Stimulated activated CD4-positive, alpha-beta T cell treated with anti-CD3 and anti-CD28 coated beads, Interleukin-4, amount 100 ng/mL, for 48 hours (primary cell): Measurements from ENCODE around the gene KCNB1.
"Not testable (repeated sequence)": the region's sequence is repeated elsewhere in the genome, so short reads cannot be mapped to it uniquely, and the experiment has no call there.

ENCODE experiments used
- DNase-seq, 2 donors: peaks; one replicate each; pipeline ENCODE4 v3.0.0-alpha.2; 2020; ENCODE audit warnings: low read depth in 2 of 2

Gene KCNB1

DNA sequence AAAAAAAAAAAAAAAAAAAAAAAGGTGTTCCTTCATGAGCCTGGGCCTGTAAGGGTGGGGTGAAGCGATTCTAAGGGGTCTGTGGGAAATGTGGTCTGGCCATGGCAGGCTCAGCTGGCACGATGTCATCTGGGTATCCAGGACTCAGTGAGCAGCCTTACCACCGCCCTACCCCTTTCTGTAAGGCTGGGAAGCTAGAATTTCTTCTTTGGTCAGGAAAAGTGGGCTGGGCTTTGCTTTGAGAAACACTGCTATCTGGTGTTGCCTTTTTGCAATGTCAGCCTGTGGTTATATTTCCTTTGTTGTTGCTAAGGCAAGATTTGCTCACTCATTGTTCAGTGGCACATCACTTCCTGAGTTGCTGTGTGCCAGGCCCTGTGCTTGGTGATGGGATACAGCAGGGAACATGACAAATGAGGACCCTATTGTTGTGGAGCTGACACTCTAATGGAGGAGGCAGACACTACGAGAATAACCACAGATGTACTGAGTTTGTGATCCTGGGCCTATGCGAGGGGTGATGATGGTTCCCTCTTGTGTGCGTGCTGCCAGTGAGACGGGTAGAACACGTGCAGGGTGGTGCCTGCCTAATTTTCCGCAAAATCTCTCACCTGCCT, 158.7 kb downstream of the KCNB1 start:
- no peak for DNase-seq

DNA sequence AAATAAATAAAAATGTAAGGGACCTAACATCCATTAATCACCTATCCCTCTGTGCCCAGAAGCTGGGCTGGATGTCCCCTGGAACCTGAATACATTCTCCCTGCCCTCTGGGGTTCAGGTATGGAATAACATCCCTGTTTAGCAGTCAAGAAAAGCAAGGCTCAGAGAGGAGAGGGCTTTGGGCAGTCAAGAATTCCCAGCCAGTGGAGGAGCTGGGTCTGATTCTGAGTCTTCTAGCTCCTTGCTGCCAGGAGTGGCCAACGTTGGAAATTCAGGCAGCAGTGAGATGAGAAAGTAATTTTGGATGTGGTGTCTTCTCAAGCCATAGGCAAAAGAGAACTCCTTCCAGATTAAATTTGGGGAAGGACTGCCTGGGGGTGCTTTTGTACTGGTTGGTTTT, 162.0 kb downstream of the KCNB1 start:
- DNase-seq = no peak

DNA sequence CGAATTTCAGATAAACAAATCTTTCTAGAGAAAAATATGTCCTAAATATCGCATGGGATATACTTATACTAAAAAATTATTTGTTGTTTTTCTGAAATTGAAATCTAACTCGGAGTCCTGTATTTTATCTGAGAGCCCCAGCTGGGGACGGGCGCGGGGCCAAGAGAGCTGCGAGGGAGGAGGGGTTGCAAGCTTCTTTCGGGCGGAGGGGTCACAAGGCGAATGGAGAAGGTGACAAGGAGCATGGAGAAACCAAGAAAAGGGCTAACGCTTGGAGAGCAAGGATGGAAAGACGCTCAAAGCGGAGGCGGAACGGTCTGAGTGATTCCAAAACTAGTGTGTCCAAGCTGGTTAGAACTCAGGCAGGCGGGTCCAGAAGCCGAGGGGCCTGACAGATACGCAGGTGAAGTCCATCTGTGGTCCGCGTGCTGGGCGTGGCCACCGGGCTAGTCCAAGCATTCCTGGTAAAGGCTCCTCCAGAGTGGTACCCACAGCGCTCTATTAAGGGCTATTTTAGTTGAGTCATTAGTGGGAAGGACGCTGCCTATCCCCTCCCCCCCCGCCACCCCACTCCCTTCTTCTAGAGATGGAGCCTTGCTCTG, 163.2 kb downstream of the KCNB1 start:
- no peak for DNase-seq

DNA sequence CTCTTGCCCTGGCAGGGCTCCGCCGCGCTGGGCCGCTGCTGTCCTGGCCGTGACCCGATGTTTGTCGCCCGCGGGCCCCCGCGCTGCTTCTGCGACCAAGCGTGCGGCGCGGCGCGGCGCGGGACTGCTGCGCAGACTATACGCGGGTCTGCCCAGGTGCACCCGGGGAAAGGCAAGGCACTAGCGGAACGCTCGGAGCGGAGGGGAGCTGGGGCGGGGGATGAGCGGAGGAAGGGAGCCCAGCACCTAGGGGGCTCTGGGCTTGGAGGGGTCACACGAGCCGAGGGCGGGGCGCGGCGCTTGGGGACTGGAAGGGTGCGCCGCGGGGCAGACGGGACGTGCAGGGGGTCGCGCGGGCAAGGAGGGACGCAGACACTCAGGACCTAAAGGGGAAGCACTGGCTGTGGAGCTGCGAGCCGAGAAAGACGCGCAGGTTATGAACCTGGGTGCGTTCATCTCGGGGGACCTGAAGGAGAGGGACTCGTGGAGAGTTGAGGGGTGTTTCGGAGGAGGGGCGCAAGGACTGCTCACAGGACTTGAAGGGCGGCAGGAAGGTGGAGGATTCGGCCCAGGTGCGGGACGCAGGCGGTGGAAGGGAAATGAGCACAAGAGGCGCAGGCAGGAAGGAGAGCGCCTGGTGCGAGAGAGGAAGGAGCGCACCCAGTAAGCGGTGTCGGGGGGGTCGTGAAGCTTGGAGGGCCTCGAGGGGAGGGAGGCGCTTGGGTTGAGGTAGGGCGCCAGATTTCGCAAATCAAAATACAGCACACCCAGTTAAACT, 163.8 kb downstream of the KCNB1 start:
- peak in 1 of 2 donors; percentile 18 for DNase-seq

DNA sequence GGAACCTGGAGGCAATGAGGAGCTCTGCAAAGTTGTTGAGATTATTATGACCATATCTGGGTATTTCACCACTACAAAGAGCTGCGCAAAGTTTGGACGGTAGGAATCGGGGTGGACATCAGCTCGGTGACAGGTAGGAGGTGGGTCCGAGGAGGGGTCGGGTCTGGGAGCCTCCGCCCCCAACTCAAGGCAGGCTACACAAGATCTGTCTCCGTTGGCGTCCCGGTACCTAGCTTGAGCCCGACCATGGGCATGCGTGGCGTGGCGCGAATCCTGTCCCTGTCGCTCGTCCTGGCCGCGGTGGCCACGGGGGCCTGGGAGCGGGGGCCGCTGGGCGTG, 164.4 kb downstream of the KCNB1 start:
- DNase-seq = no peak

DNA sequence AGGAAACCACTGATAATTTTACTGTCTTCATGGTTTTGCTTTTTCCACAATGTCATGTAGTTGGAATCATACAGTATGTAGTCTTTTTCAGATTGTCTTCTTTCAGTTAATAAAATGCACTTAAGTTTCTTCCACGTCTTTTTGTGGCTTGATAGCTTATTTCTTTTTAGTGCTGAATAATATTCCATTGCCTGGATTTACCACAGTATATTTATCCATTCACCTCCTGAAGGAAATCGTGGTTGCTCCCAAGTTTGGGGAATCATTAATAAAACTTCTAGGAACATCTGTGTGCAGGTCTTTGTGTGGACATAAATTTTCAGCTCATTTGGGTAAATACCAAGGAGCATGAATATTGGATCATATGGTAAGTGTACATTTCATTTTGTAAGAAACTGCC, 165.8 kb downstream of the KCNB1 start:
- DNase-seq = no peak

DNA sequence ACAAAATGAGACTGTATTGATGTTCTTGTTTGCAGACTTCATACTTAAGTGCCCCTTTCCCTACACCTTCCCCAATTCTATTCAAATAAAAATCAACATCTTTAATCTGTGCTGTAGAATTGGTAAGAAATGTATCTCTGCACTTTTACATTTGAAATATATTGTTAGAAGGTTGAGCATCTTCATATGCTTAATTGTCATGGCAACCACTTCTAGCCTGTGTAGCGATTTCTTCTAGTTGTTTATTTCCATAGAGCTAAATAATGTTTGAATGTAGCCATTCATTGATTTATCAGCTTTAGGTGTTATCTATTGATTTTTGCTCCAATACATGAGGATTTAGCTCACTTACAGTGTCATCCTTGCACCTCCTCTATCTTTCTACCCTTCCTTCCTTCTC, 166.9 kb downstream of the KCNB1 start:
- DNase-seq = no peak

DNA sequence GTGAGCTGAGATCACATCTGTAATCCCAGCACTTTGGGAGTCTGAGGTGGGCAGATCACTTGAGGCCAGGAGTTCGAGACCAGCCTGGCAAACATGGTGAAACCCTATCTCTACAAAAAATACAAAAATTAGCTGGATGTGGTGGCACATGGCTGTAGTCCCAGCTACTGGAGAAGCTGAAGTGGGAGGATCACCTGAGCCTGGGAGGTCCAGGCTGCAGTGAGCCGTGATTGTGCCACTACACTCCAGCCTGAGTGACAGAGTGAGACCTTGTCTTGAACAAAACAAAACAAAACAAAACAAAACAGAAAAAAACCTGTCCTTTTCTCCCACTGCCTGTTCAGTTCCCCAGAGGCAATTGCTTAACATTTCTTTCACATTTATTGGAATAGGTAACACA, 168.4 kb downstream of the KCNB1 start:
- not testable (repeated sequence) for DNase-seq
